OCI-LY7 (cell line): ENCODE measurements around the gene FBXO11. TPM values are rescaled to one million over a fixed set of nuclear protein-coding genes. Genes with fewer than 3 reads are reported as not detected.

Experiments used
- BruUV-seq: library from RNA; stranded (reverse); fragments of 400-500 nt; replicated peaks from 2 replicates; lab custom pipeline; 2021; lab: Mats Ljungman, UMichigan
- CTCF ChIA-PET: fragments of 300-600 bp; sonication (Branson Sonifier 250); formaldehyde crosslinking; loops from one replicate; lab custom pipeline; 2022; ENCODE audit warnings: antibody characterized with exemption; ENCODE audit not compliant: unreplicated experiment; lab: Charles Lee
- POLR2A ChIA-PET: fragments of 300-600 bp; sonication (Branson Sonifier 250); formaldehyde crosslinking; loops from one replicate; lab custom pipeline; 2022; ENCODE audit warnings: antibody characterized with exemption; lab: Charles Lee
- DNase-seq: peaks from one replicate; pipeline ENCODE4 v3.0.0-alpha.2; 2015; ENCODE audit warnings: low spot score
- H2AFZ ChIP-seq: fragments of 200-600 bp; sonication (generic), shearing (Covaris generic); 2 replicates; pipeline ENCODE4 v1.6.1; 2014; ENCODE audit warnings: mild to moderate bottlenecking, antibody characterized with exemption, low read length, moderate library complexity
- H3K27ac ChIP-seq: fragments of 200-600 bp; sonication (generic); 2 replicates; pipeline ENCODE4 v1.5.1; 2014; ENCODE audit warnings: mixed run types, low read depth, mild to moderate bottlenecking, moderate library complexity, low read length, inconsistent platforms; ENCODE audit not compliant: poor library complexity, severe bottlenecking
- H3K36me3 ChIP-seq: fragments of 200-600 bp; sonication (generic); 2 replicates; pipeline ENCODE4 v1.6.1; 2014; ENCODE audit warnings: mild to moderate bottlenecking, antibody characterized with exemption, low read length, moderate library complexity, mixed read lengths; ENCODE audit not compliant: insufficient read depth
- H3K4me1 ChIP-seq: fragments of 200-600 bp; sonication (generic); 2 replicates; pipeline ENCODE4 v1.5.1; 2014; ENCODE audit warnings: mild to moderate bottlenecking, low read length; ENCODE audit not compliant: insufficient read depth, poor library complexity, severe bottlenecking
- H3K4me2 ChIP-seq: fragments of 200-600 bp; sonication (generic); 2 replicates; pipeline ENCODE4 v1.6.1; 2014; ENCODE audit warnings: mild to moderate bottlenecking, low read length
- H3K4me3 ChIP-seq: fragments of 200-600 bp; sonication (generic); 2 replicates; pipeline ENCODE4 v1.5.1; 2014; ENCODE audit warnings: mild to moderate bottlenecking, low read depth, low read length; ENCODE audit not compliant: poor library complexity, severe bottlenecking
- H3K79me2 ChIP-seq: fragments of 200-600 bp; sonication (generic); 2 replicates; pipeline ENCODE4 v1.6.1; 2016; ENCODE audit warnings: low read depth, mild to moderate bottlenecking, low read length, moderate library complexity, mixed read lengths; ENCODE audit not compliant: insufficient read depth
- H3K9me2 ChIP-seq: fragments of 200-600 bp; sonication (generic); 2 replicates; pipeline ENCODE4 v1.6.1; 2016; ENCODE audit warnings: mild to moderate bottlenecking, low read length, mixed read lengths; ENCODE audit not compliant: insufficient read depth
- H3K9me3 ChIP-seq: fragments of 200-600 bp; sonication (generic); 2 replicates; pipeline ENCODE4 v1.6.1; 2014; ENCODE audit warnings: mild to moderate bottlenecking, mixed run types, low read length, mixed read lengths
- H4K20me1 ChIP-seq: fragments of 200-600 bp; sonication (generic); 2 replicates; pipeline ENCODE4 v1.6.1; 2014; ENCODE audit warnings: mild to moderate bottlenecking, antibody characterized with exemption, low read length, moderate library complexity, mixed read lengths; ENCODE audit not compliant: insufficient read depth
- EZH2phosphoT487 ChIP-seq: fragments of 200-600 bp; sonication (generic); IDR thresholded peaks from 2 replicates; pipeline ENCODE4 v1.6.1; 2018; ENCODE audit warnings: low read depth, borderline replicate concordance, mild to moderate bottlenecking, mixed run types, antibody characterized with exemption, low read length, moderate library complexity, mixed read lengths
- intact Hi-C: fragments of 100-400 bp; cut with micrococcal nuclease; formaldehyde crosslinking; loops from one replicate; pipeline ENCODE4 v1.10.0; 2022; ENCODE audit not compliant: unreplicated experiment
- total RNA-seq, 2 experiments: library from RNA; depleted of rRNA in 1 of 2; stranded (reverse); fragments of >200 nt in 1 of 2; shearing (Covaris generic) in 1 of 2; gene quantifications; 2 replicates each; pipeline ENCODE4 v1.2.3, GENCODE V29; 2014 to 2022
- TF ChIP-seq, protein P1 (sequence below): fragments of 200-600 bp; sonication (generic); conservative IDR thresholded peaks from 2 replicates; pipeline ENCODE4 v1.5.1; 2014; ENCODE audit warnings: mild to moderate bottlenecking, antibody characterized with exemption, low read length, moderate library complexity, mixed read lengths

Gene FBXO11
- total RNA-seq, 2 experiments from 2014 or later: 31.9 to 73.2 TPM

DNA sequence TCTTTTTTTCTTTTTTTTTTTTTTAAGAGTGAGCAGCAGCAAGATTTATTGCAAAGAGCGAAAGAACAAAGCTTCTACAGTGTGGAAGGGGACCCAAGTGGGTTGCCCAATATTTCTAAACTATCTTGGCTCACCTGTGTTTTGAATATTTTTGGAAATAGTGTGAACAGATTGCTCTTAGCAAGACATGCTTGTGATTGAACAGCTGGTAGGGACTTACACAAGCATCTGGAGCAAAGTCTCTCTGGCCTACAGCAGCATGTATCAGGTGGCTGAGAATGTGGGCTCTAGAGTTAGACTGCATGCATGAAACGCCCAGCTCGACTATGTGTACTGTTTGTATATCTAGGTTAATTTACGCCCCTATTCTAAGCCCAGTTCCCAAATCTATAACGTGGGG is 40.3 kb upstream of the FBXO11 start:
- BruUV-seq: no TSS peak
- Histone ChIP-seq H3K79me2 (no peaks in the 10 kb centered on the region), H3K4me3 (no peak overlapping the region), H3K36me3 (no peaks in the 10 kb centered on the region), H3K9me3 (no peaks in the 10 kb centered on the region), H4K20me1 (no peaks in the 10 kb centered on the region), H3K27ac (no peak overlapping the region), H2AFZ (no peak overlapping the region), H3K4me2 (no peak overlapping the region), H3K9me2 (no peaks in the 10 kb centered on the region), H3K4me1 (no peaks in the 10 kb centered on the region)
- TF ChIP-seq, protein P1, sequence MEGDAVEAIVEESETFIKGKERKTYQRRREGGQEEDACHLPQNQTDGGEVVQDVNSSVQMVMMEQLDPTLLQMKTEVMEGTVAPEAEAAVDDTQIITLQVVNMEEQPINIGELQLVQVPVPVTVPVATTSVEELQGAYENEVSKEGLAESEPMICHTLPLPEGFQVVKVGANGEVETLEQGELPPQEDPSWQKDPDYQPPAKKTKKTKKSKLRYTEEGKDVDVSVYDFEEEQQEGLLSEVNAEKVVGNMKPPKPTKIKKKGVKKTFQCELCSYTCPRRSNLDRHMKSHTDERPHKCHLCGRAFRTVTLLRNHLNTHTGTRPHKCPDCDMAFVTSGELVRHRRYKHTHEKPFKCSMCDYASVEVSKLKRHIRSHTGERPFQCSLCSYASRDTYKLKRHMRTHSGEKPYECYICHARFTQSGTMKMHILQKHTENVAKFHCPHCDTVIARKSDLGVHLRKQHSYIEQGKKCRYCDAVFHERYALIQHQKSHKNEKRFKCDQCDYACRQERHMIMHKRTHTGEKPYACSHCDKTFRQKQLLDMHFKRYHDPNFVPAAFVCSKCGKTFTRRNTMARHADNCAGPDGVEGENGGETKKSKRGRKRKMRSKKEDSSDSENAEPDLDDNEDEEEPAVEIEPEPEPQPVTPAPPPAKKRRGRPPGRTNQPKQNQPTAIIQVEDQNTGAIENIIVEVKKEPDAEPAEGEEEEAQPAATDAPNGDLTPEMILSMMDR: no peak
- no peak for TF ChIP-seq EZH2phosphoT487
- ChIA-PET POLR2A (no interaction called here), CTCF (no interaction called here)
- no peak for DNase-seq
- intact Hi-C loops: no loop called here

DNA sequence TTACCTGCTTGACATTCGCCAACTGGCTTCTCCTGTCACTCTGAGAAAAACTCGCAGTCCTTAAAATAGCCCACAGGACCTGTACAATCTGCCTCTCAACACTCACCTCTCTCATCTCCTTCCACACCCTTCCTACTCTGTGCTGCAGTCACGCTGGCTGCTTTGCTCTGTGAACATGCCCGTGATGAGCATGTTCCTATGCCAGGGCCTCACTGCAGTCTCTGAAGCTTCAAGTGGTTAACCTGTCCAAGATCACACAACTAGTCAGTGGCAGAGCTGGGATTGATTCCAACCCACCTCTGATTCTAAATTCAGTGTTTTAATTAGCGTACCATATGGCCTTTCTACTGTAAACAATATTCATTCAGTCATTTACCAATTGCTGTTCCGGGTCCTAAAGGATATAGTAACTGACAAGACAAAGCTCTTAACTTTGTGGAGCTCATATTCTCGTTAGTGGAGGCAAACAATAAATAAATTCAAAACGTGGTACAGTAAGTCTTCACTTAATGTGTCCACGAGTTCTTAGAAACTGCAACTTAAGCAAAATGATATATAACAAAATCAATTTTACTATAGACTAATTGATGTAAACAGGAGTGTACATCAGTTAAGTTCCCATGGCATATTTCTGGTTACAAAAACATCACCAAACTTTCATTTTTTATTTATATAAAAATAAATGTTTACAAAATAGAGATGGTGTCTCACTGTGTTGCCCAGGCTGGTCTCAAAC is 38.9 kb upstream of the FBXO11 start:
- Histone ChIP-seq H3K79me2 (no peaks in the 10 kb centered on the region), H3K27ac (no peak overlapping the region), H3K4me2 (no peak overlapping the region), H3K9me3 (no peaks in the 10 kb centered on the region), H3K9me2 (no peaks in the 10 kb centered on the region), H3K4me1 (no peaks in the 10 kb centered on the region), H2AFZ (no peak overlapping the region), H3K4me3 (no peak overlapping the region), H3K36me3 (no peaks in the 10 kb centered on the region), H4K20me1 (no peaks in the 10 kb centered on the region)
- ChIA-PET CTCF (no interaction called here), POLR2A (no interaction called here)
- no peak for TF ChIP-seq EZH2phosphoT487
- TF ChIP-seq, protein P1: no peak
- no peak for DNase-seq
- intact Hi-C loops: no loop called here
- no TSS peak for BruUV-seq

DNA sequence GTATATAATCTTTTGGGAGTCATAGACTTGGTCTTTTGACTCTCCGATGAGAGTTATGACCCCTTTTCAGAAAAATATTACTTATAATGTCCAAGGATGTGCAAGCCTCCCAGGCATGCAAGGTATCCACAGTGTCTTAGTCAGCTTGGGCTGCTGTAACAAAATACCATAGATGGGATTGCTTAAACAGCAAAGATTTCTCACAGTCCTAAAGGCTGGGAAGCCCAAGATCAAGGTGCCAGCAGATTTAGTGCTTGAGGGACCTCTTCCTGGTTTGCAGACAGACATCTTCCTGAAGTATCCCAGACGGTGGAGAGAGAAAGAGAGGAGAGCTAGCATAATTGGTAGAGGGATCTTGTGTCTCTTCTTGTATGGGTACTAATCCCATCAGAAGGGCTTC is 35.6 kb upstream of the FBXO11 start:
- Histone ChIP-seq H3K36me3 (no peaks in the 10 kb centered on the region), H3K4me3 (no peak overlapping the region), H4K20me1 (no peaks in the 10 kb centered on the region), H3K79me2 (no peaks in the 10 kb centered on the region), H3K4me2 (no peak overlapping the region), H3K4me1 (no peaks in the 10 kb centered on the region), H3K9me3 (no peaks in the 10 kb centered on the region), H3K27ac (no peak overlapping the region), H2AFZ (no peak overlapping the region), H3K9me2 (no peaks in the 10 kb centered on the region)
- intact Hi-C loops: no loop called here
- TF ChIP-seq EZH2phosphoT487: no peak
- TF ChIP-seq, protein P1: no peak
- no peak for DNase-seq
- POLR2A ChIA-PET: no interaction called here
- CTCF ChIA-PET: no interaction called here
- no TSS peak for BruUV-seq
